Coronary artery (tissue), 2 donors: ENCODE data around the gene LFNG.

Experiments
- DNase-seq: peaks from one replicate; pipeline ENCODE4 v3.0.0-alpha.2; 2017; ENCODE audit warnings: low spot score
- H3K27ac ChIP-seq, 2 donors: fragments of 200-600 bp; sonication (generic); one replicate each; pipeline ENCODE4 v1.5.1; 2016 to 2019
- H3K4me3 ChIP-seq: fragments of 200-600 bp; sonication (generic); 2 replicates; pipeline ENCODE4 v1.5.1; 2016; ENCODE audit warnings: mild to moderate bottlenecking, moderate library complexity
- TF ChIP-seq, protein P1 (sequence below): fragments of 200-600 bp; sonication (generic); IDR thresholded peaks from one replicate; pipeline ENCODE4 v1.5.1; 2019; ENCODE audit warnings: antibody characterized with exemption

LFNG gene

DNA sequence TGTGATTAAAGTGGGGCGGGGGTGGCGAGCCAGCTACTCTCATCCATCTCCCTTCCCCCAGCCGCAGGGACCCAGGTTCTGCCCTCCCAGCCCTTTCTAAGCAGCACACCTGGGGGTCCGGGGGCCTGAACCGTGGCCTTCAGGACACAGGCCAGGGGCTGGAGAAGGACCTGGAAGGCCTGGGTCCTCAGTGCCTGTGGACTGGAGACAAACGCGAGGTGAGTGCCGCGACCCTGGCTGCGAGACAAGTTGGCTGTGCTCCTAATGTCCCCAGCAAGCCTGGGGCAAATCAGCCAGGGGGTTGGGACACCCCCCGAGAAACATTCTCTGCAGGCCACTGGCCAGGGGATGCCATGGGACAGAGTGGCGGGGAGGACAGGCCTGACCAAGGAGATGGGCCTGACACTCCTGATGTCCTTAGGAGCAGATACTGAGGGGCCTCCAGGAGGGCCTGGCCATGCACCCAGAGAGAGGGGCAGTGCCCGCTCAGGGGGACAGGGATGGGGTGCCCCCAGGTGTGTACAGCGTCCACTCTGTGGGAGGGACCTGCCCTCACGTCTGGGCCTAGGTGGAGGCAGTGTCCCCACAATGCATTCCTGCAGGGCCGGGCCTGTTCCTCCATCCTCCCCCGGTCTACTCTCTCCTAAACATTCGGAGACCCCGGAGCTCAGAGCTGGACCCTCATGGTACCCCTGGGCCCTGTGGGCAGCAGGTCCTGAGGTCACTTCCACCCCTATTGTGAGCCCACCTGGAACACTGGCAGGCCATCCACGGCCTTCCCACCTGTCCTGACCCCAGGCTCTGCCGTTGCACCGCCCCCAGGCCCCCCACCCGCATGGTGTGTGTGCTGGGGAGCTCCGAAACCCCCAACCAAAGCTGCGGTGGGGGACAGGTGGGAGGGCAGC is 22.7 kb downstream of the LFNG start:
- Histone ChIP-seq H3K4me3 (no peak overlapping the region), H3K27ac (no peak overlapping the region)
- TF ChIP-seq, protein P1, sequence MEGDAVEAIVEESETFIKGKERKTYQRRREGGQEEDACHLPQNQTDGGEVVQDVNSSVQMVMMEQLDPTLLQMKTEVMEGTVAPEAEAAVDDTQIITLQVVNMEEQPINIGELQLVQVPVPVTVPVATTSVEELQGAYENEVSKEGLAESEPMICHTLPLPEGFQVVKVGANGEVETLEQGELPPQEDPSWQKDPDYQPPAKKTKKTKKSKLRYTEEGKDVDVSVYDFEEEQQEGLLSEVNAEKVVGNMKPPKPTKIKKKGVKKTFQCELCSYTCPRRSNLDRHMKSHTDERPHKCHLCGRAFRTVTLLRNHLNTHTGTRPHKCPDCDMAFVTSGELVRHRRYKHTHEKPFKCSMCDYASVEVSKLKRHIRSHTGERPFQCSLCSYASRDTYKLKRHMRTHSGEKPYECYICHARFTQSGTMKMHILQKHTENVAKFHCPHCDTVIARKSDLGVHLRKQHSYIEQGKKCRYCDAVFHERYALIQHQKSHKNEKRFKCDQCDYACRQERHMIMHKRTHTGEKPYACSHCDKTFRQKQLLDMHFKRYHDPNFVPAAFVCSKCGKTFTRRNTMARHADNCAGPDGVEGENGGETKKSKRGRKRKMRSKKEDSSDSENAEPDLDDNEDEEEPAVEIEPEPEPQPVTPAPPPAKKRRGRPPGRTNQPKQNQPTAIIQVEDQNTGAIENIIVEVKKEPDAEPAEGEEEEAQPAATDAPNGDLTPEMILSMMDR: no peak
- DNase-seq: peak; percentile 60

DNA sequence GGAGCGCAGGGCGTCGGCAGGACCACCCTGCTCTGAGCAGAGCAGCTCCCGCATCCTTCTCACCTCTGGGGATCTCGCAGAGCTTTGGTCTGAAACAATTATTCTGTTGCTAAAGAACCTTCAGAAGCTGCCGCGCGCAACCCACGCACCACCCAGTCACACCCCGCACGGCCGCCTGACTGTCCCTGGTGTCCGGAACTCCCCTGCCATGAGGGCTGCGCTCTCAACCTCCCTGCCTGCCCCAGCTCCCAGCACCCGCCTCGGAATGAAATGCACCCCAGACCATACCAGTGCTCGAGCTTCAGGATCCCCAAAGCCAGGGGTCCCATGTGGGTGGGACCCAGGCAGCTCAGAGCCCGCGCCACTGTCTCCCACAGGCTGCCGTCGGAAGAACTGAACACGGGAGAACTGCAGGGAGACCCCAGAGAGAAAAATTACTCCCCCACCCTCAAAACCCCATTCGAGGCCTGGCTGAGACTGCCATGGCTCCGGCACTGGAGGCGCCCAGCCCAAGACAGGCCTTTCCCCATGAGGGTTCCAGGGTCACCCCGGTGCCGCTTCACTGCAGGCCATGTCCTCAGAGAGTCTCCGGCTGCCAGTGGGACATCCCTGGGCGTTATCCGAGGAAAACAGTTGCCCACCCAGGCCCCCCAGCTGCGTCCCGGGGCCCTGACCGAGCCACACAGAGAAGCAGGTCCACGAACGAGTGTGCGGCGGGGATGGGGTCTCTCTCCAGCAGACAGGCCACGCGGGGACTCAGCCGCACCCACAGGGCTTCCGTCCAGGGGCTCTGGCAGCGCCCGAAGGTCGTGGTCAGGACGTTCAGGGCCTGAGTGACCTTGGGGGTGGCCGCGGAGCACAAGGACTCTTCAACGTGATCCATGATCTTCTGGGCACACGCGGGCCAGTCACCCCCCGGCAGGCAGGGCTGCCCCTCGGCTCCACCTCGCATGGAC is 23.6 kb downstream of the LFNG start:
- TF ChIP-seq, protein P1: no peak
- H3K4me3 ChIP-seq: no peak overlapping the region
- peak; percentile 55 for DNase-seq
- no peak overlapping the region for H3K27ac ChIP-seq

DNA sequence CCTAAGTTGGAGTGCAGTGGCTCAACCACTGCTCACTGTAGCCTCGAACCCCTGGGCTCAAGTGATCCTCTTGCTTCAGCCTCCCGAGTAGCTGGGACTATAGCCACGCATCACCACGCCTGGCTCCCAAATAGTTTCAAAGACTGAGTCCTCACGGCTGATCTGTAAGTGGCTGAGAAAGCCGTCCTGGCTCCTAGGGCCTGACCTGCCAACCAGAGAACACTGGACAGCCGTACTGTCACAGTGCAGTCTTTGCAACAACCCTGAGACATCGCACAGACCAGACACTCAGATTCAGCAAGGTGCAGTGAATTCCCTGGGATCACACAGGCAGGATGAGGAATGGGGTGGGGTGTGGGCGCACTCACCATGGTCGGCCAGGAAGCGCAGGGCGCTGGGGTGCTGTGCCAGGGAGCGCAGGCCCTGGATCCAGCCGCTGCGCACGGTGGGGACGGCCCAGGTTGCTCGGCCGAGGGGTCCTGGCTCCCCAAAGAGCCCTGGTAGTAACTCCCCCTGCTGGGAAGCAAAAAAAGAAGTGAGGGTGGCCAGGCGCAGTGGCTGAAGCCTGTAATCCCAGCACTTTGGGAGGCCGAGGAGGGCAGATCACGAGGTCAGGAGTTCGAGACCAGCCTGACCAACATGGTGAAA is 25.1 kb downstream of the LFNG start:
- Histone ChIP-seq H3K4me3 (no peak overlapping the region), H3K27ac (no peak overlapping the region)
- DNase-seq: no peak
- TF ChIP-seq, protein P1: no peak

DNA sequence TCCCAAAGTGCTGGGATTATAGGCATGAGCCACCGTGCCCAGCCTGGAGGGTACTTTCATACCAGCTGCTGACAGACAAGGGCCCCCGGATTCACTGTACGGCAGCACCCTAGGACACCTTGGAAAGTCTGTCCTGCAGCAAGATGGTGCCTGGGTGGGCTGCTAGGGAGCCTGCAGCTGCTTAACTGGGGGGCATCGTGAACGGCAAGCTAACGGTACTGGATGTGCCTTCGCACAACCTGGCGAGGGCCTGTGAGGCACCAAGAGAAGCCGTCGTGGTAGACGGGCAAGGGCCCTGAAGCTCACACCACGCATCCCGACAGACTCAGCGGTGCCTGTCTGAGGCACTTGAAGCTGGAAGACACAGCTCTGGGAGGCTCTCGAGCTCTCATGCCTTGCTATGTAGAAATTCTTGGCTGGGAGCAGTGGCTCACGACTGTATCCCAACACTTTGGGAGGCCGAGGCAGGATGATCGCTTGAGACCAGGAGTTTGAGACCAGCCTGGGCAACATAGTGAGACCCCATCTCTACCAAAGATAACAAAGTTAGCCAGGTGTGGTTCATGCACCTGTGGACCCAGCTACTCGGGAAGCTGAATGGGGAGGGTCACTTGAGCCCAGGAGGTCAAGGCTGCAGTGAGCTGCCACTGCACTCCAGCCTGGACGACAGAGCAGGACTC is 26.3 kb downstream of the LFNG start:
- Histone ChIP-seq H3K4me3 (no peak overlapping the region), H3K27ac (no peak overlapping the region)
- no peak for DNase-seq
- TF ChIP-seq, protein P1: no peak

DNA sequence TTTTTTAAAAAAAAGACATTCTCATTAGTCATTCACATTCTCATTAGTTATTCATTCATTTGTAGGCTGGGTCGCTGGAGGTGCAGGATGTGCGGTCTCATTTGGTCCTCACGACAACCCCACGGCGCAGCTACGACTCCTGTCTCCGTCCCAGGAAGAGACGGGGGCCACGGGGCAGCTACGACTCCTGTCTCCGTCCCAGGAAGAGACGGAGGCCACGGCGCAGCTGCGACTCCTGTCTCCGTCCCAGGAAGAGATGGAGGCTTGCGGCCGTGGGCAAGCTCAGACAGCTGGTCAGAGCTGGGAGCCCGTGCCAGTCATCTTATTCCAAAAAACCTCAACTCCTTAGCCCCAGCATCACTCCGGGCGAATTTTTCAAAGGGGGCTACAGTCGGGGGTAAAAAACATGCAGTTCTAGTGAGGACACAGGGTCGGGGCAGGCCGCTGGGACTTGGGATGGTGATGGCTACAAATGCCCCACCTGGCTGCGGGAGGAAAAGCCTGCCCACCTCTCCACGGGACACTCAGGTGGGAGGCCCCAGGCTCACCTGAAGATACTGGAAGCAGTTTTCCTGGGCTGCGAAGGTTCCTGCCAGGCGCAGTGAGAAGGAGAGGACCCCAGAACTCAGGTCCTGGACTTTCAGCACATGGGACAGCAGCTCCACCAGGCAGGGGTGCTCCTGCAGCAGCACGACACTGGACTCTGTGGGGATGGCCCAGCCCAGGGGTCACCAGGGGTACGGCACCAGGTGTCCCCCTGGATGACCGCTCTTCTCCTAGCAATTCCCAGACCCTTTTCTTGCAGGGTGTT is 27.4 kb downstream of the LFNG start:
- no peak overlapping the region for H3K4me3 ChIP-seq
- DNase-seq: no peak
- TF ChIP-seq, protein P1: no peak
- H3K27ac ChIP-seq: no peak overlapping the region

DNA sequence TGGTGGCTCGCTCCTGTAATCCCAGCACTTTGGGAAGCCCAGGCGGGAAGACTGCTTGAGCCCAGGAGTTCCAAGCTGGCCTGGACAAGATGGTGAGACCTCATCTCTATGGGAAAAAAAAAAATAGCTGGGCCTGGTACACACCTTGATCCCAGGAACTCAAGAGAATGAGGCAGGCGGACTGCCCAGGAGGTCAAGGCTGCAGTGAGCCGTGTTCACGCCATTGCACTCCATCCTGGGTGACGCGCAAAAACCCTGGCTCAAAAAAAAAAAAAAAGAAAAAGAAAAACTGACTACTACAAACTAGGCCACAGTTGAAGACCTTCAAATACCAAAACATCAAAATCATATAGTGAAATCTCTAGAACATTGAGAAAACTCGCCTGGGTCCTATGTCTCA is 31.8 kb downstream of the LFNG start:
- TF ChIP-seq, protein P1: no peak
- Histone ChIP-seq H3K4me3 (no peak overlapping the region), H3K27ac (no peak overlapping the region)
- no peak for DNase-seq
